Chondrocyte (in vitro differentiated cells): ENCODE data around the gene MAST1. TPM values are rescaled to one million over a fixed set of nuclear protein-coding genes. Genes with fewer than 3 reads are reported as not detected.

ENCODE experiments used
- DNase-seq: peaks from one replicate; pipeline ENCODE4 v3.0.0; 2021; ENCODE audit warnings: mixed read lengths, low spot score
- H3K27ac Mint-ChIP-seq: one replicate; pipeline ENCODE4 v1.8.0; 2021; ENCODE audit warnings: mild to moderate bottlenecking, moderate library complexity, mixed read lengths; ENCODE audit not compliant: unreplicated experiment
- H3K27me3 Mint-ChIP-seq: 2 replicates; pipeline ENCODE4 v1.8.0; 2021; ENCODE audit warnings: low read depth, mixed read lengths
- H3K36me3 Mint-ChIP-seq: 2 replicates; pipeline ENCODE4 v1.8.0; 2021; ENCODE audit warnings: low read depth, mixed read lengths
- H3K4me1 Mint-ChIP-seq: 2 replicates; pipeline ENCODE4 v1.8.0; 2021; ENCODE audit warnings: low read depth, mild to moderate bottlenecking, mixed read lengths
- H3K4me3 Mint-ChIP-seq: one replicate; pipeline ENCODE4 v1.8.0; 2021; ENCODE audit warnings: mild to moderate bottlenecking, moderate library complexity, mixed read lengths; ENCODE audit not compliant: unreplicated experiment
- H3K9me3 Mint-ChIP-seq: 2 replicates; pipeline ENCODE4 v1.8.0; 2021; ENCODE audit warnings: low read depth, mixed read lengths
- CTCF ChIP-seq: fragments of 200-600 bp; sonication (generic); IDR thresholded peaks from 2 replicates; pipeline ENCODE4 v1.5.0; 2021; ENCODE audit warnings: antibody characterized with exemption, mild to moderate bottlenecking, moderate library complexity
- total RNA-seq: library from RNA; stranded (reverse); gene quantifications from 3 replicates; pipeline ENCODE4 v1.2.1, GENCODE V29; 2021

MAST1 gene
- total RNA-seq, 1 donor from 2014 or later: 1.6 TPM

GRCh38 chr19:12858041-12858928 is 20.0 kb downstream of the MAST1 start:
- H3K27me3 Mint-ChIP-seq: peaks cover 2% of the 10 kb centered on the region
- no peak overlapping the region for H3K4me3 Mint-ChIP-seq
- TF ChIP-seq CTCF: no peak
- no peaks in the 10 kb centered on the region for H3K4me1 Mint-ChIP-seq
- peaks cover 4% of the 10 kb centered on the region for H3K9me3 Mint-ChIP-seq
- no peak for DNase-seq
- no peak overlapping the region for H3K27ac Mint-ChIP-seq
- no peaks in the 10 kb centered on the region for H3K36me3 Mint-ChIP-seq

DNA sequence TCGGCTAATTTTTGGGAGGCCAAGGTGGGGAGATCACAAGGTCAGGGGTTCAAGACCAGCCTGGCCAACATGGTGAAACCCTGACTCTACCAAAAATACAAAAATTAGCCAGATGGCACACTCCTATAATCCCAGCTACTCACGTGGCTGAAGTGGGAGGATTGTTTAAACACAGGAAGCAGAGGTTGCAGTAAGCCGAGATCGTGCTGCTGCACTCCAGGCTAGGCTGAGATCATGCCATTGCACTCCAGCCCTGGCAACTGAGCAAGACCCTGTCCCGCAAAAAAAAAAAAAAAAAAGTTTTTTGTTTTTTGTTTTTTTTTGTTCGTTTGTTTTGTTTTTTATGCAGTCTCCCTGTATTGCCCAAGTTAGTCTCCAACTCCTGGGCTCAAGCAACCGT is 21.2 kb downstream of the MAST1 start:
- Mint-ChIP-seq H3K27ac (no peak overlapping the region), H3K36me3 (no peaks in the 10 kb centered on the region), H3K4me1 (no peaks in the 10 kb centered on the region), H3K4me3 (no peak overlapping the region), H3K9me3 (peaks cover 4% of the 10 kb centered on the region), H3K27me3 (peaks cover 7% of the 10 kb centered on the region)
- TF ChIP-seq CTCF: no peak
- no peak for DNase-seq

DNA sequence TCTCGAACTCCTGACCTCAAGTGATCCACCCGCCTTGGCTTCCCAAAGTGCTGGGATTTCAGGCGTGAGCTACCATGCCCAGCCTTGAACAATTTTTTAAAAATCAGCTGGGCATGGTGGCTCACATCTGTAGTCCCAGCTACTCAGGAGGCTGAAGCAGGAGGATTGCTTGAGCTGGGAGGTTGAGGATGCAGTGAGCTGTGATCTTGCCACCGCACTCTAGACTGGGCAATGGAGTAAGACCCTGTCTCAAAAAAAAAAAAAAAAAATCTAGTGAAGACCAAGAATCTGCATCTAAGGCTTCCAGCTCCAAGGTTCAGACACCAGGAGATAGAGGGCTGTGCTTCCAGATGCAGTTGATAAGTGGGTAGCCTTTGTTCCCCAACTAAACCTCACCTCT is 25.8 kb downstream of the MAST1 start:
- no peak for DNase-seq
- no peak overlapping the region for H3K27ac Mint-ChIP-seq

DNA sequence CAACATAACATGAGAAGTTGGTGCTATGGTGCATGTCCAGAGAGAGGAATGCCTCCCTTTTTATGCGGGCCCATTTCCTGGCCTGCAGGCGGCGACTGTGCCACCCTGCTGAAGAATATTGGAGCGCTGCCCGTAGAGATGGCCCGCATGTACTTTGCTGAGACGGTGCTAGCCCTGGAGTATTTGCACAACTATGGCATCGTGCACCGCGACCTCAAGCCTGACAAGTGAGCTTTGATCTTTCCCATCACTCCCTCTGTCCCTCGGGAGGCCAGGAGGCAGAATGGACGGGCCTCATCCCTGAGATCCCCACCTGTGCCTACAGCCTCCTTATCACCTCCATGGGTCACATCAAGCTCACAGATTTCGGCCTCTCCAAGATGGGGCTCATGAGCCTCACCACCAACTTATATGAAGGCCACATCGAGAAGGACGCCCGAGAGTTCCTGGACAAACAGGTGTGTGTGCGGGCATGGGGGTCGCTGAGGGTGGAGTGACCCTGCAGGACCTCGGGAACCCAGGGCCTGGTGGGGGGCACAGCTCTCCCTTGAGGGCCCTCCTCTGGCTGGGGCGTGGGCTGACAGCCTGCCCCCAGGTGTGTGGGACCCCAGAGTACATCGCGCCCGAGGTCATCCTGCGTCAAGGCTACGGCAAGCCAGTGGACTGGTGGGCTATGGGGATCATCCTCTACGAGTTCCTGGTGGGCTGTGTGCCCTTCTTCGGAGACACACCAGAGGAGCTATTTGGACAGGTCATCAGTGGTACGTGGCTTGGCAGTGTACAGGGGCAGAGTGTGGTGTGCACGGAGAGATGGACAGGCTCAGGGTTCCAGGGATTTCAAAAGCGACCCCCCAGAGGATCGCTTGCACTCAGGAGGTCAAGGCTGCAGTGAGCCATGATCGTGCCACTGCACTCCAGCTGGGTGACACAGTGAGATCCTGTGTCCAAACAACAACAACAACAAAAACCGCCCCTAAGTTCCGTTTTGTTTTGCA is 26.7 kb downstream of the MAST1 start:
- Mint-ChIP-seq H3K4me1 (peaks cover 3% of the 10 kb centered on the region), H3K36me3 (no peaks in the 10 kb centered on the region), H3K27me3 (peaks cover 11% of the 10 kb centered on the region), H3K9me3 (no peaks in the 10 kb centered on the region), H3K4me3 (no peak overlapping the region), H3K27ac (no peak overlapping the region)
- no peak for DNase-seq
- no peak for TF ChIP-seq CTCF

More for the DNA sequence above, 25.8 kb downstream of the MAST1 start:
- Mint-ChIP-seq H3K9me3 (no peaks in the 10 kb centered on the region), H3K36me3 (no peaks in the 10 kb centered on the region), H3K4me1 (peaks cover 3% of the 10 kb centered on the region), H3K27me3 (peaks cover 11% of the 10 kb centered on the region), H3K4me3 (no peak overlapping the region)
- no peak for TF ChIP-seq CTCF
